LHCN-M2 (cell line): ENCODE data around the gene PTPRN2. TPM values are rescaled to one million over a fixed set of nuclear protein-coding genes. Genes with fewer than 3 reads are reported as not detected.
"Not testable (repeated sequence)": the region's sequence is repeated elsewhere in the genome, so short reads cannot be mapped to it uniquely, and the experiment has no call there.

ENCODE experiments used
- DNase-seq: peaks from one replicate; pipeline ENCODE4 v3.0.0-alpha.2; 2012; ENCODE audit warnings: low read depth
- total RNA-seq: library from RNA; depleted of rRNA; stranded (reverse); fragments of >200 nt; gene quantifications from 2 replicates; pipeline ENCODE4 v1.2.3, GENCODE V29; 2014

Gene PTPRN2
- total RNA-seq, 1 experiment from 2014 or later, result 0.11 TPM

GRCh38 chr7:157985636-157986035 lies 602.0 kb downstream of the PTPRN2 start:
- no peak for DNase-seq

GRCh38 chr7:157984423-157985163 lies 603.0 kb downstream of the PTPRN2 start:
- DNase-seq, result no peak

- DNase-seq, result no peak
Measured at GRCh38 chr7:157983502-157984422, 603.9 kb downstream of the PTPRN2 start.

GRCh38 chr7:157981778-157982177 lies 605.8 kb downstream of the PTPRN2 start:
- no peak for DNase-seq

DNA sequence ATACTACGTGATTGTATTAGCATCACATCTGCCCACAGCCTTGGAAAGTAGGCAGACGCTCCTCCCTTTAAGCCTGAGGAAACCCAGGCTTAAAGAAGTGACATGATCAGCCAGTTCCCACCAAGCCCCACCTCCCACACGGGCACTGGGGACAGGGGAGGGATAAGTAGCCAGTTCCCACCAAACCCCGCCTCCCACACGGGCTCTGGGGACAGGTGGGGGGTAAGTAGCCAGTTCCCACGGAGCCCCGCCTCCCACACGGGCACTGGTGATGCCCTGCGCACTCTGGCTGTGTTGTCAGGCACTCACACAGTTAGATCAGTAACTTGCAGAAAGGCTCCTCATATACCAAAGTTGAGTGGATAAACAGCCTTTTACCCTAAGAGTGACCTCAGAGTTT lies 606.8 kb downstream of the PTPRN2 start:
- no peak for DNase-seq

- DNase-seq, result not testable (repeated sequence)
Measured at GRCh38 chr7:157980341-157980731, 607.3 kb downstream of the PTPRN2 start.

DNA sequence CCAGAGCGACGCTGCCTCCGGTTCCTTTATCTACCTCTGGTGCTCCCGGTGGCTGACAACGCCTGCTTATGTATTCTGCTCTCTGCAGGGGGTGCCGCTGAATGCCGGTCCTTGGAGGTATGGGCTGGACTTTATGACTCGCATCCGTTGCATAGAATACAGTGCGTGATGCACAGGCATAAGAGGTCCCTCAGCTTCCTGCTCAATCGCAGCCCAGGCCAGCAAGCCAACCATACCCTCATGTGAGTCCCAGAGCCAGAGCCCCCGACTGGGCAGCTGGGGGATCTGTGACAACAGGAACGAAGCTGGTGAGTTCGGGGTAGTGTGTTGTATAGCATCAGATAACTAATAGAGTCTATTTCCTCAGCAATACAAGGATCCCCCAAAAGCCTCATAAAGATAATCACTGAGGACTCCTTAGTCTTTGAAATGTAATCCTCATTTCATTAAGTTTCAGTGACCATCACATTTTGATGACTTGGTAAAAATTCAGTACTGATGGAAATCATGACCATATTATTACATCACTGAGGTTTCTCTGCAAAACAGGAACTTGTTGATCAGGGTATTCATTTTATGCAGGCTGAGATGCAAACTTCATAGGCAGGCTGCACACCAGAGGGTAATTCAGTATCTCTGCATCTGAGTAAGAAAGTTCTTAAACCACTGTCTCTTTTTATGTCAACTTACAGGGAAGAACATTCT lies 607.8 kb downstream of the PTPRN2 start:
- DNase-seq, result no peak

GRCh38 chr7:157978766-157979165 lies 608.9 kb downstream of the PTPRN2 start:
- DNase-seq, result no peak

DNA sequence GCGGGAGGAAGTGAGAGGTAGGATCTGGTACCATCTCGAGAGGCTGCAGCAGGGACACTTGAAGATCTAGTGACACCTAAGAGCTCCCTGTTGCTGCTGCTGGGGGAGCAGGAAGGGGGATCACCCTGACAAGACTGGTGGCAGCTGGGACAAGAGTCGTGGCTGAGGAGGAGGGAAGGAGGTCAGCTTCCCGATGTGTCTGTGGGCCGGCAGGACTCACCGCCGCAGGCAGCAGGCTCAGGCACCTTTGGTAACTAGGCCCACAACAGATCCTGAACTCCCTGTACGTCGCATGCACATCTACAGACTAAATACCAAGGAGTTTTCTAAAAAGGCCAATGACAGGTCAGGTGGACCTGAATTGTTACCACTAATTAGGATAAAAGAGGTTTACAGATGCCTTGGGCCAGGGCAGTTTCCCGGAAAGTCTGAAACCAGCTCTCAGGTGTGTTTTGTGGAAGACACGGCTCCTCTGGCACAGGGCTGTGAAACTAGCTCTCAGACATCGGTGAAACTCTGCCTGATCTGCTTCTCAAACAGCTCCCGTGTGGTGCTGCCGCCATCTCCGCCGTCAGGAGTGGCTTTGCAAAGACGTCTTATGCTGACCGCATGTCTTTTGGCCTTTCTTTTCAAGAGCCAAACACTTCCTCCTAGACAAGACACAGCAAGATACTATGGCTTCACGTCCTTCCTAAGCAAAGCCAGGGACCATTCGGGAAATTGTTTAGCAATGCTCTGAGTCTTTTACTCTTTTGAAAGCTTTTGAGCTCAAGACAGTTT lies 609.7 kb downstream of the PTPRN2 start:
- DNase-seq, result no peak

DNA sequence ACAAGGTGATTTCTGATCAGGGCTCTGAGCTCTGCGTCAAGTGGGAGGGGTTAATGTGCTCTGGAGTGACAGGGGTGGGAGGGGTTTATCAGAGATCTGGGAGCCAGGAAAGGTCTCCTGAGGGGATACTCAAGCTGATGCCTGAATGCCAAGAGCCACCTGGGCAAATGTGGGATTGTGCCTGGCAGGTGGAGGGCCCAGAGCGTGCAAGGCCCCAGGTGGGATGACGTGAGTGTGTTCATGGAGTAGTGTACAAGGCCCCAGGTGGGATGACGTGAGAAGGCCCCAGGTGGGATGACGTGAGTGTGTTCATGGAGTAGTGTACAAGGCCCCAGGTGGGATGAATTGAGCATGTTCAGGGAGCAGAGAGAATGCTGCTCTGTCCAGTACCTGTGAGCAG lies 610.3 kb downstream of the PTPRN2 start:
- DNase-seq, result no peak

- DNase-seq, result no peak
Measured at GRCh38 chr7:157976406-157976805, 611.2 kb downstream of the PTPRN2 start.

- no peak for DNase-seq
Measured at GRCh38 chr7:157975401-157976372, 611.9 kb downstream of the PTPRN2 start.

DNA sequence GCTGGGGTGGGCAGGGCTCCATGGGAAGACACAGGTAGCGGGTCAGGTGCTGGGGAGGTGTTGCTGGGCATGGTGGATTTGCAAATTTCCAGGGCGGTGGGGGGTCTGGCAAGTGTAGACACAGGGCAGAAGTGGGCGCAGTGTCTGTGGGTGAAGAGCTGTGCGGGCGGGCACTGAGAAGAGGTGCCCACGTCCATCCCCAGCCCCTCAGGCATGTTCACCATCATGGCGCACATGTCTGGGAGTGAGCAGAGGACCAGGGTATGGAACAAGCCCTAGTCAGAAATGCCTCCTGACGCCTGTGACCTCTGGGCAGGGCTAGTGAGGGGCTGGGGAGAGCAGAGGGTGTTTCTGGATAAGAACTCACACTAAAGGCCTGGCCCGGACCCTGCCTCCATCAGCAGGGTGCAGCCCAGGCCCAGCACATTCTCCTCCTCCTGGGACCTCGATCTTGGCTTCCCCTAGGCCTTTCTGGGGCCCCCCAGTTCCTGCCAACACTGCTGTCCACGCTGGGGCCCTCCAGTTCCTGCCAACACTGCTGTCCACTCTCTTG lies 612.9 kb downstream of the PTPRN2 start:
- DNase-seq, result no peak

DNA sequence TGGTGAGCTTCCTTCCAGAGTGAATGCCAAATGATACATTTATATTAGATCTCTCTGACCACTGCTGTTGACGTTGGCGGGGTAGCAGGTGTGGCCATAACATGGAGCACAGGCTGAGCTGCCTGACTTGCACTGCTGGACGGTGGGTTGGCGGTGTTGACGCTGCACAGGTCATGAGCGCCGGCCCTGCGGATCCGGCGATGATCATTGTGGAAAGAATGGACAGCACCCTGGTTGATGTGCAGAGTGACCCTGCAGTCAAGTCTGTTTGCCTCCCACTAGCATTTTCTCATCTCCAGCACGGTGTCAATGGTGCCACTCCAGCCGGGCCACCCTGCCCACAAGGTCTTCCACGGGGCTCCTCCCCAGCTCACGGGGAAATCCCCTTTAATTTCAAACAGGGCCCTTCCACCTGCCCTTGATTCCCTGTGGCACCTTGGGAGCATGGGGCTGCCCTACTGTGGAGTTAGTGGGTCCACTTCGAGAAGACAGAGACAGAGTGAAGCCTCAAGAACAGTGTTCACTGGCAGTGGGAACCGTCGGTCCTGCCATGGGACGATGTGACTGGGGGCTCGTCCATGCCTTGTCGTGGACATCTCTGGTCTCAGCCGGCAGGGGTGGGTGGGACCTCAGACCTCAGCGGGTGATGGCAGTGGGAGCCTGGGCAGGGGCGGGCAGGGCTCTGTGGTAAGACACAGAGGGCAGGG lies 613.5 kb downstream of the PTPRN2 start:
- DNase-seq, result no peak

DNA sequence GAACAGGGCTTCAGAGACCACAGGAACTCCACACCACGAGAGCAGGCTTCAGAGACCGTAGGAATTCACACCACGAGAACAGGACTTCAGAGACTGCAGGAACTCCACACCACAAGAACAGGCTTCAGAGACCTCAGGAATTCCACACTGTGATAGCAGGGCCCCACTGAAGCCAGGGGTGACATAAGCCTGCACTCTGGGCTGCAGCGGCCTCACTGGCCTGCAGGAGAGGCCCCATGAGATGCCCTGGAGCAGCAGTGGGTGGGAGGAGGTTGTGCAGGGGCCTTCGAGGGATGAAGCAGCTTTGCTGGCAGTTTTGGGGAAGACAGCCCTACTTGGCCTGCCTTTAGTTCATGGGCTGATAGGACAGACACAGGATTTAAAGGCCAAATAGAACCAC lies 614.7 kb downstream of the PTPRN2 start:
- DNase-seq, result no peak

DNA sequence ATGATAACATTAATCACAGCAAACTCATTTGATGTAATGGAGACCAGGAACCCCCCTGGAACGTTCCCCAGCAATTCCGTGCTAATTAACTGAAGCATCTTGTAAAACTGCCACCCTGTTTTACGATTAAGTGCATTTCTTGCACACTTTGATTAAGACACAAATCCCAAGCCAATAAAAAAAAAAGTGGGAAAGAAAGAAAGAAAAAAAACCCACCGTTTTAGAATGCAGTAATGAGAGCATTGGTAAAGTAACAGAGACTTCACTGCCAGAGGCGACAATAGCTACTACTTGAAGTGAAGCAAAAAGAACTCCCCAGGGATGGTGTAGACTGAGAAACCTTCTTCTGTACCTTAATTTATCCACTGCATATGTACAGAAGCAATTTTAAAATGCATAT lies 616.1 kb downstream of the PTPRN2 start:
- DNase-seq, result no peak

DNA sequence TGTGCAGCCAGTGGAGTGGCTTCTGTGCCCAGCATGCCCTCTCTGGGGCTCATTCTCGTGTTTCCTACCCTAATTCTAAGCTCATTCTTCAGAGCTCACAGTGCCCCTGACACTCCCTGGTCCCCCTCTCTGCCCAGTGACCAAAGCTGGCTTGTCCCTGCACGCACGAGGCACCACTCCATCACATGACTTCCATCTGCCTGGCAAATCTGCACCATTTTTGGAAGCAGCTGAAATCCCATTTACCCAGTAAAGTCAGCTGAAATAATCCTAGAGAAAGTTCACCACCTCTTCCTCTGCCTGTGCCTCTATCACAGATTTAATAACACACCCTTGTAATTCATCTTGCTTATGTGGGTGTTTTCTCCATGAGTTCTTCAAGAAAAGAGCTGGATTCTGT lies 616.9 kb downstream of the PTPRN2 start:
- DNase-seq, result no peak

GRCh38 chr7:157969995-157970394 lies 617.6 kb downstream of the PTPRN2 start:
- DNase-seq, result no peak

DNA sequence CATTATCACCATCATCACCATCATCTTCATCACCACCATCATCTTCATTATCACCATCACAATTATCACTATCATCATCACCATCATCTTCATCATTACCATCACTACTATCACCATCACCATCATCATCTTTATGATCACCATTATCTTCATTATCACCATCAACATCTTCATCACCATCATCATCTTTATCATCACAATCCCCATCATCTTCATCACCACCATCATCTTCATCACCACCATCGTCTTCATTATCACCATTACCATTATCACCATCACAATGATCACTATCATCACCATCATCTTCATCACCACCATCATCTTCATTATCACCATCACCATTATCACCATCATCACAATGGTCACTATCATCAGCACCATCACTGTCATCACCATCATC lies 621.1 kb downstream of the PTPRN2 start:
- DNase-seq, result no peak
